TTC549 (cell line): ENCODE measurements around the gene RMND1.

Experiments
- FAIRE-seq: peaks from 2 replicates; lab custom pipeline; 2012; peaks lifted over from hg19 to GRCh38; lab: Jason Lieb, UNC

The RMND1 gene

GRCh38 chr6:151413372-151414145 lies 38.4 kb downstream of the RMND1 start:
- FAIRE-seq: no peak

GRCh38 chr6:151412909-151413308 lies 39.0 kb downstream of the RMND1 start:
- FAIRE-seq: no peak

GRCh38 chr6:151409679-151410078 lies 42.2 kb downstream of the RMND1 start:
- FAIRE-seq: no peak

- no peak for FAIRE-seq
Observed at GRCh38 chr6:151409260-151409659, 42.7 kb downstream of the RMND1 start.

- no peak for FAIRE-seq
Observed at GRCh38 chr6:151408858-151409257, 43.1 kb downstream of the RMND1 start.

GRCh38 chr6:151403919-151404308 lies 48.0 kb downstream of the RMND1 start:
- FAIRE-seq: no peak

GRCh38 chr6:151402228-151402627 lies 49.7 kb downstream of the RMND1 start:
- no peak for FAIRE-seq

- no peak for FAIRE-seq
Observed at GRCh38 chr6:151400473-151400872, 51.5 kb downstream of the RMND1 start.

GRCh38 chr6:151399679-151400078 lies 52.2 kb downstream of the RMND1 start:
- FAIRE-seq: no peak

GRCh38 chr6:151393410-151393809 lies 58.5 kb downstream of the RMND1 start:
- no peak for FAIRE-seq

- no peak for FAIRE-seq
Observed at GRCh38 chr6:151392427-151392826, 59.5 kb downstream of the RMND1 start.

- no peak for FAIRE-seq
Observed at GRCh38 chr6:151391471-151392413, 60.2 kb downstream of the RMND1 start, which contains the start of gene ZBTB2. Gene ZBTB2 (minus strand): TSS chr6:151391559. CDS start chr6:151373637, 17,922 bp downstream.

GRCh38 chr6:151390851-151391470 lies 61.0 kb downstream of the RMND1 start:
- no peak for FAIRE-seq

GRCh38 chr6:151390276-151390850 lies 61.6 kb downstream of the RMND1 start:
- FAIRE-seq: no peak

- FAIRE-seq: no peak
Observed at GRCh38 chr6:151389618-151390275, 62.2 kb downstream of the RMND1 start.

GRCh38 chr6:151388997-151389617 lies 62.8 kb downstream of the RMND1 start:
- FAIRE-seq: no peak

GRCh38 chr6:151388236-151388635 lies 63.7 kb downstream of the RMND1 start:
- FAIRE-seq: no peak

- no peak for FAIRE-seq
Observed at GRCh38 chr6:151387175-151387970, 64.6 kb downstream of the RMND1 start.

- no peak for FAIRE-seq
Observed at GRCh38 chr6:151385177-151385576, 66.7 kb downstream of the RMND1 start.

GRCh38 chr6:151384151-151384550 lies 67.8 kb downstream of the RMND1 start:
- no peak for FAIRE-seq
